PC-9 (cell line): ENCODE results near the gene DDX19B. TPM values are rescaled to one million over a fixed set of nuclear protein-coding genes. Genes with fewer than 3 reads are reported as not detected.

Experiments
- BruUV-seq: library from RNA; stranded (reverse); fragments of 400-500 nt; replicated peaks from 2 replicates; lab custom pipeline; 2021; lab: Mats Ljungman, UMichigan
- CTCF ChIA-PET: fragments of 300-600 bp; sonication (Branson Sonifier 250); formaldehyde crosslinking; loops from one replicate; lab custom pipeline; 2022; ENCODE audit warnings: antibody characterized with exemption; lab: Charles Lee
- POLR2A ChIA-PET: fragments of 300-600 bp; sonication (Branson Sonifier 250); formaldehyde crosslinking; loops from one replicate; lab custom pipeline; 2022; ENCODE audit warnings: antibody characterized with exemption; ENCODE audit not compliant: unreplicated experiment; lab: Charles Lee
- DNase-seq, 2 experiments: peaks; one replicate each; pipeline versions ENCODE4 v3.0.0 to v3.0.0-alpha.2; 2015 to 2022; ENCODE audit warnings: mixed read lengths in 1 of 2
- H2AFZ ChIP-seq: fragments of 200-600 bp; sonication (generic); 2 replicates; pipeline ENCODE4 v1.8.1; 2017; ENCODE audit warnings: antibody characterized with exemption
- H3F3A ChIP-seq: fragments of 200-600 bp; sonication (generic); 2 replicates; pipeline ENCODE4 v1.8.1; 2017; ENCODE audit warnings: antibody characterized with exemption, mild to moderate bottlenecking, low read depth; ENCODE audit not compliant: insufficient read depth
- H3K27ac ChIP-seq: fragments of 200-600 bp; sonication (generic); 2 replicates; pipeline ENCODE4 v1.6.1; 2016; ENCODE audit warnings: mixed run types
- H3K27me3 ChIP-seq: fragments of 200-600 bp; sonication (generic); 2 replicates; pipeline ENCODE4 v1.6.1; 2016; ENCODE audit warnings: low read depth, mixed run types; ENCODE audit not compliant: insufficient read depth
- H3K36me3 ChIP-seq: fragments of 200-600 bp; sonication (generic); 2 replicates; pipeline ENCODE4 v1.6.1; 2016; ENCODE audit warnings: low read depth, mixed run types
- H3K4me1 ChIP-seq: fragments of 200-600 bp; sonication (generic); replicated peaks from 2 replicates; pipeline ENCODE4 v1.6.1; 2016; ENCODE audit warnings: mixed run types; ENCODE audit not compliant: insufficient read depth
- H3K4me2 ChIP-seq: fragments of 200-600 bp; sonication (generic); 2 replicates; pipeline ENCODE4 v1.6.1; 2017; ENCODE audit warnings: mixed run types
- H3K4me3 ChIP-seq: fragments of 200-600 bp; sonication (generic); 2 replicates; pipeline ENCODE4 v1.6.1; 2016; ENCODE audit warnings: mixed run types
- H3K79me2 ChIP-seq: fragments of 200-600 bp; sonication (generic); 2 replicates; pipeline ENCODE4 v1.6.1; 2017; ENCODE audit warnings: low read depth, mixed run types
- H3K9me2 ChIP-seq: fragments of 200-600 bp; sonication (generic); 2 replicates; pipeline ENCODE4 v1.8.1; 2017; ENCODE audit warnings: mild to moderate bottlenecking; ENCODE audit not compliant: insufficient read depth
- H3K9me3 ChIP-seq: fragments of 200-600 bp; sonication (generic); 2 replicates; pipeline ENCODE4 v1.8.1; 2016; ENCODE audit warnings: low read depth; ENCODE audit not compliant: insufficient read depth
- H4K20me1 ChIP-seq: fragments of 200-600 bp; sonication (generic); 2 replicates; pipeline ENCODE4 v1.8.1; 2017; ENCODE audit not compliant: insufficient read depth
- CTCF ChIP-seq: fragments of 200-600 bp; sonication (generic); conservative IDR thresholded peaks from 2 replicates; pipeline ENCODE4 v1.6.1; 2017; ENCODE audit warnings: mixed run types, antibody characterized with exemption, mild to moderate bottlenecking, moderate library complexity
- EZH2 ChIP-seq: fragments of 200-600 bp; sonication (generic); IDR thresholded peaks from 2 replicates; pipeline ENCODE4 v1.8.0; 2017; ENCODE audit warnings: antibody characterized with exemption, low read depth
- intact Hi-C: fragments of 100-400 bp; cut with micrococcal nuclease; formaldehyde crosslinking; loops from one replicate; pipeline ENCODE4 v1.10.0; 2022; ENCODE audit not compliant: unreplicated experiment
- total RNA-seq: library from RNA; stranded (reverse); gene quantifications from 2 replicates; pipeline ENCODE4 v1.2.3, GENCODE V29; 2021

The DDX19B gene
- total RNA-seq, 1 experiment from 2014 or later: 42.1 TPM

GRCh38 chr16:70348991-70349390 lies 50.0 kb downstream of the DDX19B start:
- Histone ChIP-seq H4K20me1 (no peaks in the 10 kb centered on the region), H3K79me2 (peaks cover 39% of the 10 kb centered on the region), H2AFZ (no peak overlapping the region), H3K9me2 (no peaks in the 10 kb centered on the region), H3F3A (peaks cover 13% of the 10 kb centered on the region; the same call in 1 of the 2 replicates), H3K9me3 (no peaks in the 10 kb centered on the region), H3K36me3 (peaks cover 9% of the 10 kb centered on the region; the same call in 1 of the 2 replicates), H3K4me1 (peaks cover 13% of the 10 kb centered on the region; the same call in 1 of the 2 replicates), H3K4me3 (no peak overlapping the region), H3K4me2 (no peak overlapping the region), H3K27me3 (no peaks in the 10 kb centered on the region), H3K27ac (no peak overlapping the region)
- intact Hi-C loops: no loop called here
- no peak for DNase-seq
- ChIA-PET CTCF (no interaction called here), POLR2A (no interaction called here)
- no TSS peak for BruUV-seq
- TF ChIP-seq EZH2: no peak
- TF ChIP-seq CTCF: no peak

- peaks cover 39% of the 10 kb centered on the region for H3K79me2 ChIP-seq
- no peaks in the 10 kb centered on the region for H3K9me3 ChIP-seq
- peaks cover 13% of the 10 kb centered on the region; the same call in 1 of the 2 replicates for H3F3A ChIP-seq
- BruUV-seq: no TSS peak
- intact Hi-C loops: no loop called here
- no peak overlapping the region for H3K27ac ChIP-seq
- peaks cover 9% of the 10 kb centered on the region; the same call in 1 of the 2 replicates for H3K36me3 ChIP-seq
- H3K4me1 ChIP-seq: peaks cover 13% of the 10 kb centered on the region; the same call in 1 of the 2 replicates
- ChIA-PET POLR2A (no interaction called here), CTCF (no interaction called here)
- no peak for DNase-seq
- no peaks in the 10 kb centered on the region for H4K20me1 ChIP-seq
- TF ChIP-seq EZH2 (no peak), CTCF (no peak)
- H3K9me2 ChIP-seq: no peaks in the 10 kb centered on the region
- no peak overlapping the region for H2AFZ ChIP-seq
- no peak overlapping the region for H3K4me2 ChIP-seq
- H3K4me3 ChIP-seq: no peak overlapping the region
- H3K27me3 ChIP-seq: no peaks in the 10 kb centered on the region
These were observed 50.8 kb downstream of the DDX19B start for GRCh38 chr16:70349783-70350182.

- Histone ChIP-seq H3K4me2 (no peak overlapping the region), H3K9me3 (no peaks in the 10 kb centered on the region), H3K9me2 (no peaks in the 10 kb centered on the region; the same call in 1 of the 2 replicates), H3K27me3 (no peaks in the 10 kb centered on the region), H3K27ac (no peak overlapping the region), H3F3A (peaks cover 10% of the 10 kb centered on the region; the same call in 1 of the 2 replicates), H3K4me1 (no peaks in the 10 kb centered on the region), H2AFZ (no peak overlapping the region), H3K4me3 (no peak overlapping the region), H3K36me3 (peaks cover 11% of the 10 kb centered on the region; the same call in 1 of the 2 replicates), H3K79me2 (no peaks in the 10 kb centered on the region), H4K20me1 (no peaks in the 10 kb centered on the region)
- TF ChIP-seq EZH2 (no peak), CTCF (no peak)
- BruUV-seq: no TSS peak
- ChIA-PET POLR2A (no interaction called here), CTCF (interaction anchor here (0.6 kb wide), 2 partner anchors 79 to 209 kb away, joined by 5 to 12 read pairs; no protein-coding TSS in a partner anchor)
- DNase-seq: no peak
- intact Hi-C loops: no loop called here
These were observed 60.6 kb downstream of the DDX19B start for GRCh38 chr16:70359552-70359951.
